BJ (cell line): Measurements from ENCODE around the gene TGFBI. TPM values are rescaled to one million over a fixed set of nuclear protein-coding genes. Genes with fewer than 3 reads are reported as not detected.

ENCODE experiments used
- CTCF ChIA-PET: fragments of 350-600 bp; formaldehyde crosslinking; extraction: SDS; loops from one replicate; lab custom pipeline; 2021; ENCODE audit warnings: antibody characterized with exemption, inconsistent platforms; lab: Yijun Ruan, JAX
- POLR2A ChIA-PET: fragments of 300-600 bp; sonication (Branson Sonifier 250); formaldehyde crosslinking; extraction: SDS; loops from one replicate; lab custom pipeline; 2021; ENCODE audit warnings: antibody characterized with exemption; lab: Charles Lee
- DNase-seq: peaks from one replicate; pipeline ENCODE4 v3.0.0-alpha.2; 2011; ENCODE audit warnings: low read depth
- H3K27me3 ChIP-seq: 2 replicates; pipeline ENCODE4 v1.6.0; 2011; ENCODE audit warnings: low read length; ENCODE audit not compliant: control insufficient read depth, insufficient read depth
- H3K36me3 ChIP-seq: 2 replicates; pipeline ENCODE4 v1.5.1; 2011; ENCODE audit warnings: low read length; ENCODE audit not compliant: control insufficient read depth, insufficient read depth
- H3K4me3 ChIP-seq: 2 replicates; pipeline ENCODE4 v1.5.1; 2011; ENCODE audit warnings: low read depth, mild to moderate bottlenecking, control low read depth, low read length
- CTCF ChIP-seq: IDR thresholded peaks from 2 replicates; pipeline ENCODE4 v1.5.1; 2011; ENCODE audit warnings: low read depth, mild to moderate bottlenecking, control low read depth, inconsistent platforms, low read length, moderate library complexity; ENCODE audit not compliant: insufficient read depth
- polyA plus RNA-seq: library from polyadenylated mRNA; depleted of rRNA; stranded (reverse); fragments of >200 nt; gene quantifications from 2 replicates; pipeline ENCODE4 v1.2.3, GENCODE V29; 2011

The TGFBI gene
- polyA plus RNA-seq, 1 experiment, result 1,228 TPM

- Histone ChIP-seq H3K27me3 (no peaks in the 10 kb centered on the region), H3K36me3 (no peaks in the 10 kb centered on the region), H3K4me3 (no peak overlapping the region)
- CTCF ChIA-PET, result interaction anchor here (0.8 kb wide), 1 partner anchor 10 kb away, joined by 3 read pairs; no protein-coding TSS in a partner anchor
- no peak for TF ChIP-seq CTCF
- no peak for DNase-seq
- POLR2A ChIA-PET, result no interaction called here
Measured at GRCh38 chr5:135991429-135991828, 37.4 kb upstream of the TGFBI start.

GRCh38 chr5:135993335-135993879 lies 35.4 kb upstream of the TGFBI start:
- no peaks in the 10 kb centered on the region for H3K36me3 ChIP-seq
- H3K4me3 ChIP-seq, result no peak overlapping the region
- ChIA-PET CTCF (interaction anchor here (0.7 to 1.2 kb wide), 2 partner anchors 20 to 43 kb away, joined by 3 read pairs; no protein-coding TSS in a partner anchor), POLR2A (interaction anchor here (0.6 to 1.1 kb wide), 6 partner anchors 12 to 110 kb away, joined by 3 to 4 read pairs (median 3); no protein-coding TSS in a partner anchor)
- H3K27me3 ChIP-seq, result no peaks in the 10 kb centered on the region
- peak; percentile 32 for DNase-seq
- TF ChIP-seq CTCF, result no peak

- ChIA-PET CTCF (interaction anchor here (0.7 to 1.2 kb wide), 2 partner anchors 21 to 42 kb away, joined by 3 read pairs; no protein-coding TSS in a partner anchor), POLR2A (interaction anchor here (0.6 to 1.1 kb wide), 6 partner anchors 11 to 111 kb away, joined by 3 to 4 read pairs (median 3); no protein-coding TSS in a partner anchor)
- TF ChIP-seq CTCF, result no peak
- DNase-seq, result peak; percentile 80
- Histone ChIP-seq H3K27me3 (no peaks in the 10 kb centered on the region), H3K4me3 (no peak overlapping the region), H3K36me3 (no peaks in the 10 kb centered on the region)
Measured at GRCh38 chr5:135993880-135994636, 34.7 kb upstream of the TGFBI start.

- CTCF ChIA-PET, result interaction anchor here (0.8 to 1.5 kb wide), 2 partner anchors 15 to 24 kb away, joined by 3 read pairs; no protein-coding TSS in a partner anchor
- POLR2A ChIA-PET, result no interaction called here
- DNase-seq, result no peak
- H3K27me3 ChIP-seq, result no peaks in the 10 kb centered on the region
- TF ChIP-seq CTCF, result no peak
- H3K36me3 ChIP-seq, result no peaks in the 10 kb centered on the region
- H3K4me3 ChIP-seq, result no peak overlapping the region
Measured at GRCh38 chr5:135995976-135996375, 32.8 kb upstream of the TGFBI start.

- POLR2A ChIA-PET, result no interaction called here
- Histone ChIP-seq H3K27me3 (no peaks in the 10 kb centered on the region), H3K4me3 (no peak overlapping the region), H3K36me3 (no peaks in the 10 kb centered on the region)
- no peak for TF ChIP-seq CTCF
- no peak for DNase-seq
- CTCF ChIA-PET, result interaction anchor here (0.8 to 1.5 kb wide), 3 partner anchors 15 to 25 kb away, joined by 3 read pairs; no protein-coding TSS in a partner anchor
Measured at GRCh38 chr5:135996611-135997010, 32.2 kb upstream of the TGFBI start.
